ENCODE results near the gene KHDC3L. TPM values are rescaled to one million over a fixed set of nuclear protein-coding genes. Genes with fewer than 3 reads are reported as not detected.

KHDC3L gene, protein sequence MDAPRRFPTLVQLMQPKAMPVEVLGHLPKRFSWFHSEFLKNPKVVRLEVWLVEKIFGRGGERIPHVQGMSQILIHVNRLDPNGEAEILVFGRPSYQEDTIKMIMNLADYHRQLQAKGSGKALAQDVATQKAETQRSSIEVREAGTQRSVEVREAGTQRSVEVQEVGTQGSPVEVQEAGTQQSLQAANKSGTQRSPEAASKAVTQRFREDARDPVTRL
- total RNA-seq, result not detected
- polyA plus RNA-seq, result not detected

GRCh38 chr6:73362358-73362757 lies at the start of gene KHDC3L:
KHDC3L (plus strand) TSS chr6:73362658; CDS start chr6:73362730, 72 bp downstream.
- Histone ChIP-seq H3K27ac (ENCODE audit: low read depth) (no peak within 1 kb of the TSS), H3K4me3 (ENCODE audit: low read depth, low read length) (no peak within 1 kb of the TSS), H3K36me3 (ENCODE audit: insufficient read depth) (no peaks in the 10 kb centered on the region), H3K4me1 (ENCODE audit: insufficient read depth) (no peaks in the 10 kb centered on the region)
- DNase-seq (ENCODE audit: extremely low spot score), result no peak
- 91% methylated on average over 23 of the region's 23 CpGs for WGBS

DNA sequence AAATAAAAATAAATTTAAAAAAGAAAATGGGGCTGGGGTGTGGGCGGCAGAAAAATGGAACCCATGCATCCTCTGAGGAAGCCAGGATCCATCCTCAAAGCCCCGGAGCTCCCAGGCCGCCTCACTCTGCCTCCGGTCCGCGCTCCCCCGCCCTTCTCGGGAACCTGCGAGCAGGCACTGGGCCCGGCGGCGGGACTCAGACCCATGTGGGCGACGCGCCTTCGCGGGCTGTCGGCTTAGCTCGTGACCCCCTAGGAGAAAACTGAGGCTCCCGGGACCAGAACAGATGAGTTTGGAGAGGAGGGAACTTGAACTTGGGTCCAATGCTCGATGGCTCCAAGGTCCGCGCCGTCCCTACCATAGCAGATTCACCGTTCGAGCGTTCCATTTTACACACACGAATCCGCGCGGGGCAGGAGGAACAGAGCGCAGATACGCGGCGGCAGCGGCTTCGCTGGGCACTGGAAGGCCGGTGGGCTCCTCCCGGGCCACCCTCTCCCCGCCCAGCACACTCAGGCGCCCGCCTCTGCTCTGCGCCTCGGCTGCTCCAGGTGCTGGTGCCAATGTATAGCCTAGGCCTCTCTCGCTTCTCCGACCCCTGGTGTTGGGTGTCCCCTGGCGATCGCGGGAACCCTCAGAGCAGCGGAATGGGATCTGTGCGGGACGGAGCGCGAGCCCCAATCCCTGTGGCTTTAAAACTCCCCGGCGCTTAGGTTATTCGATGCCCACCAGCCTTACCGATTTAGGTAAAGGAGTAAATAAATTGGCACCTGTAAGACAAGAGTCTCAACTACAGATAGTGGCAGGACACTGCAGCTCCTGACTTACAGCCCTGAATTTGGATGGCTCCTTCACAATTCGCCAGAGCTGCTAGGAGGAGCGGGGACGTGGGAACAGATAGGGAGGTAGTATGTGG lies 47.6 kb upstream of the KHDC3L start:
- Histone ChIP-seq H3K4me1 (ENCODE audit: insufficient read depth) (no peaks in the 10 kb centered on the region), H3K4me3 (ENCODE audit: low read depth, low read length) (peak overlapping the region; percentile 25), H3K27ac (ENCODE audit: low read depth) (no peak overlapping the region), H3K36me3 (ENCODE audit: insufficient read depth) (no peaks in the 10 kb centered on the region)
- WGBS, result 14% methylated on average over 61 of the region's 61 CpGs
- DNase-seq (ENCODE audit: extremely low spot score), result no peak

- Histone ChIP-seq H3K4me3 (ENCODE audit: low read depth, low read length) (no peak overlapping the region), H3K27ac (ENCODE audit: low read depth) (no peak overlapping the region), H3K4me1 (ENCODE audit: insufficient read depth) (no peaks in the 10 kb centered on the region), H3K36me3 (ENCODE audit: insufficient read depth) (no peaks in the 10 kb centered on the region)
- DNase-seq (ENCODE audit: extremely low spot score), result no peak
- WGBS, result 96% methylated on average over 2 of the region's 2 CpGs
Observed at GRCh38 chr6:73323323-73323722, 39.1 kb upstream of the KHDC3L start.

DNA sequence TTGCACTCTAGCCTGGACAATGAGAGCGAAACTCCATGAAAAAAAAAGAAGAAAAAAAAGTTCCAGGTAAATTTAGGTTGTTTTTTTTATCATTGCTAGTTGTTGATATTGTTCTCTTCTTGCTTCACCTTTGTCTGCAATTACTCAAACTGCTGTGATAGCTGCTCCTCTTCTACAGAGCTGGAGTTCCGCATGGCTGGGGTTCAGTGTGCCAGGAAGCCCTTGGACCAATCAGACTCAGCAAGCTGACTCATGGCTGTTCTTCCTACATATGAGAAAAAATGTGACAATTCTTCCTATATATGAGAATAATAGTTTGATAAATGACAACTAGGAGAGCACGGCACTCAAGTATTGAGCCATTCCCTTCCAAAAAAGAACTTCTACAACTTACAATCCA lies 36.8 kb upstream of the KHDC3L start:
- WGBS, result 95% methylated on average over 3 of the region's 3 CpGs
- Histone ChIP-seq H3K27ac (ENCODE audit: low read depth) (no peak overlapping the region), H3K36me3 (ENCODE audit: insufficient read depth) (no peaks in the 10 kb centered on the region), H3K4me1 (ENCODE audit: insufficient read depth) (no peaks in the 10 kb centered on the region), H3K4me3 (ENCODE audit: low read depth, low read length) (no peak overlapping the region)
- DNase-seq (ENCODE audit: extremely low spot score), result no peak

GRCh38 chr6:73328790-73329189 lies 33.7 kb upstream of the KHDC3L start:
- H3K27ac ChIP-seq (ENCODE audit: low read depth), result no peak overlapping the region
- whole genome bisulfite sequencing, result 59% methylated on average over 3 of the region's 3 CpGs
- no peak overlapping the region for H3K4me3 ChIP-seq (ENCODE audit: low read depth, low read length)
- no peaks in the 10 kb centered on the region for H3K4me1 ChIP-seq (ENCODE audit: insufficient read depth)
- DNase-seq (ENCODE audit: extremely low spot score), result no peak
- no peaks in the 10 kb centered on the region for H3K36me3 ChIP-seq (ENCODE audit: insufficient read depth)

DNA sequence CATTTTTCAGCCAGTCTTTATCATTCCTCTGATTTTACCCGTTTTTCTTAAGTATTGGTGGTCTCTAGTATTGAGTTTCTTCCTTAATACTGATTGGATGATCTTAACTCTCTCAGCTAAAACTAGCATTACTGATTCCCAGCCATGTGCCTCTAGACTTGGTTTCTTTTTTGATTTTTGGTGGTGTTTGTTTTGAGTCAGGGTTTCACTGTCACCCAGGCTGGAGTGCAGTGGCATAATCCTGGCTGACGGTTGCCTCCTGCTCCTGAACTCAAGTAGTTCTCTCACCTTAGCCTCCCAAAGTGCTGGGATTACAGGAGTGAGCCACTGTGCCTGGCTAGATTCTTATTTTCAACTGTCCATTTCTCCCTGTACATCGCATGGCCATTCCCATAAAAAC lies 33.3 kb upstream of the KHDC3L start:
- Histone ChIP-seq H3K4me1 (ENCODE audit: insufficient read depth) (no peaks in the 10 kb centered on the region), H3K36me3 (ENCODE audit: insufficient read depth) (no peaks in the 10 kb centered on the region), H3K4me3 (ENCODE audit: low read depth, low read length) (no peak overlapping the region), H3K27ac (ENCODE audit: low read depth) (no peak overlapping the region)
- 64% methylated on average over 3 of the region's 3 CpGs for WGBS
- no peak for DNase-seq (ENCODE audit: extremely low spot score)

DNA sequence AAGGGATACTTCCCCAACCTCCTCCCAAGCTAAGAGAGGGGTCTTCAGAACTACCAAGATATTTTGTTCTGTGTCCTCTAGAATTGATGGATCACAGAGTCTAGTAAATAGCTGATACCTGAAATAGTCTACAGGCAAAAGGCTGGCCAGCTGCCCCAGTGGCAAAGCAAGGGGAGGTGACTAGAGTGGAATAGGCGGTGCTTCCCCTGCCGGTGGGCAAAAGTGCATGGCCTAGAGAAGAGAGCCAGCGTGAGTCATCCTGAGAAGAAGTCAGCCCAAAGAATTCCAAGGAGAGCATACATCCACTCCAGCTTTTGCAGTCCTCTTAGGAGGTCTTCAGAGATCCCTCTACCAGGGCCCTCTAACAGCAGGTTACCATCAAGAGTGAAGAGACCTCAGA lies 23.1 kb upstream of the KHDC3L start:
- 72% methylated on average over 3 of the region's 3 CpGs for WGBS
- H3K4me3 ChIP-seq (ENCODE audit: low read depth, low read length), result no peak overlapping the region

GRCh38 chr6:73340048-73340447 lies 22.4 kb upstream of the KHDC3L start:
- no peaks in the 10 kb centered on the region for H3K4me1 ChIP-seq (ENCODE audit: insufficient read depth)
- H3K4me3 ChIP-seq (ENCODE audit: low read depth, low read length), result no peak overlapping the region
- 48% methylated on average over 2 of the region's 2 CpGs for WGBS
- H3K27ac ChIP-seq (ENCODE audit: low read depth), result no peak overlapping the region
- no peak for DNase-seq (ENCODE audit: extremely low spot score)
- H3K36me3 ChIP-seq (ENCODE audit: insufficient read depth), result no peaks in the 10 kb centered on the region

More for the DNA sequence above, 23.1 kb upstream of the KHDC3L start:
- DNase-seq (ENCODE audit: extremely low spot score), result no peak
- Histone ChIP-seq H3K36me3 (ENCODE audit: insufficient read depth) (no peaks in the 10 kb centered on the region), H3K27ac (ENCODE audit: low read depth) (no peak overlapping the region), H3K4me1 (ENCODE audit: insufficient read depth) (no peaks in the 10 kb centered on the region)

DNA sequence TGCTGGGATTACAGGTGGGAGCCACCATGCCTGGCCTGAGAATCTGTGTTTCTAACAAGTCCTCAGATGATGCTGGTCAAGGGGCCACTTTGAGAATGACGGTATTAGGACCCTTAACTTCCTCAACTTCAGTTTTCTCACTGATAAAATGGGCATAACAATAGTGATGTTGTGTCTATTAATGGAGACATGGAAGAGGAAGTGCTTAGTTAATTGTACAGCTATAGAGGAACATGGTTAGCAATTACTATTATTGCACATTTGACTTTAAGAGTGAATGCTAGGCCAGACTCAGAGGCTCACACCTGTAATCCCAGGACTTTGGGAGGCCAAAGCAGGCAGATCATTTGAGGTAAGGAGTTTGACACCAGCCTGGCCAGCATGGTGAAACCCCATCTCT lies 21.1 kb upstream of the KHDC3L start:
- no peaks in the 10 kb centered on the region for H3K36me3 ChIP-seq (ENCODE audit: insufficient read depth)
- H3K4me3 ChIP-seq (ENCODE audit: low read depth, low read length), result no peak overlapping the region
- H3K27ac ChIP-seq (ENCODE audit: low read depth), result no peak overlapping the region
- WGBS, result 89% methylated on average over 1 of the region's 1 CpG
- no peak for DNase-seq (ENCODE audit: extremely low spot score)
- no peaks in the 10 kb centered on the region for H3K4me1 ChIP-seq (ENCODE audit: insufficient read depth)

DNA sequence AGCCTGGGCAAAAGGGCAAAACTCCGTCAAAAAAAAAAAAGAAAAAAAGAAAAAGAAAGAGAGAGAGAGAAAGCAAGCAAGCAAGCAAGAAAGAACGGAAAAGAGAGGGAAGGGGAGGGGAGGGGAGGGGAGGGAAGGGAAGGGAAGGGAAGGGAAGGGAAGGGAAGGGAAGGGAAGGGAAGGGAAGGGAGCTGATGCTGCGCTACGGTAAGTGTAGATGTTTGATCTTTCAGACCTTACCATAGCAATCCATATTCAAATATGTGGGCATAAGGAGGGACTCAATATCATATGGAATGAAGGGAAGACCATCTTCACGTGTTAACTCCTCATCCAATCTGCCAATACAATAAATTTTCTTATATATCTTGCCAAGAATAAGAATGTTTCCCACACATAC lies 20.3 kb upstream of the KHDC3L start:
- Histone ChIP-seq H3K36me3 (ENCODE audit: insufficient read depth) (no peaks in the 10 kb centered on the region), H3K4me3 (ENCODE audit: low read depth, low read length) (no peak overlapping the region), H3K4me1 (ENCODE audit: insufficient read depth) (no peaks in the 10 kb centered on the region), H3K27ac (ENCODE audit: low read depth) (no peak overlapping the region)
- no peak for DNase-seq (ENCODE audit: extremely low spot score)
- 84% methylated on average over 5 of the region's 5 CpGs for WGBS

DNA sequence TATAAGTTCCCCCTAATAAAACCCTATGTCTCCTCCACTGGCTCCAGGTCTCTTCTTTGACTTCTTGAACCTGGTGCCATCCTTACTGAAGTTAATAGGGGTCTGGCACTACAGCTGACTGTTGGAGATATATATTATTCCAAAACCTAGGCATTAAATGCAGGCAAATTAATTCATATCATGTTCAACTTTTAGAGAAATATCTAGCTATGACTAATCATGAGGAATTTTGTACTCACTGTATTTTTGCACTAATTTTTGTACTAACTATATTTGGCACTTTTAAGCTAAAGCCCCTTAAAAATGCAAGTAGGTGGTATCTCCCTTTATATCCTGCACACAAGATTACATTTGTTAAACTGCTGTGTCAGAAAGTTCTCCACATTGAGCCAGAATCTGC lies 19.3 kb upstream of the KHDC3L start:
- no peaks in the 10 kb centered on the region for H3K4me1 ChIP-seq (ENCODE audit: insufficient read depth)
- H3K4me3 ChIP-seq (ENCODE audit: low read depth, low read length), result no peak overlapping the region
- no peaks in the 10 kb centered on the region for H3K36me3 ChIP-seq (ENCODE audit: insufficient read depth)
- no peak overlapping the region for H3K27ac ChIP-seq (ENCODE audit: low read depth)
- no peak for DNase-seq (ENCODE audit: extremely low spot score)

- 59% methylated on average over 33 of the region's 33 CpGs for WGBS
- H3K27ac ChIP-seq (ENCODE audit: low read depth), result no peak overlapping the region
- H3K4me3 ChIP-seq (ENCODE audit: low read depth, low read length), result no peak overlapping the region
- H3K36me3 ChIP-seq (ENCODE audit: insufficient read depth), result no peaks in the 10 kb centered on the region
- H3K4me1 ChIP-seq (ENCODE audit: insufficient read depth), result no peaks in the 10 kb centered on the region
- DNase-seq (ENCODE audit: extremely low spot score), result no peak
Observed at GRCh38 chr6:73348550-73349204, 13.8 kb upstream of the KHDC3L start.

DNA sequence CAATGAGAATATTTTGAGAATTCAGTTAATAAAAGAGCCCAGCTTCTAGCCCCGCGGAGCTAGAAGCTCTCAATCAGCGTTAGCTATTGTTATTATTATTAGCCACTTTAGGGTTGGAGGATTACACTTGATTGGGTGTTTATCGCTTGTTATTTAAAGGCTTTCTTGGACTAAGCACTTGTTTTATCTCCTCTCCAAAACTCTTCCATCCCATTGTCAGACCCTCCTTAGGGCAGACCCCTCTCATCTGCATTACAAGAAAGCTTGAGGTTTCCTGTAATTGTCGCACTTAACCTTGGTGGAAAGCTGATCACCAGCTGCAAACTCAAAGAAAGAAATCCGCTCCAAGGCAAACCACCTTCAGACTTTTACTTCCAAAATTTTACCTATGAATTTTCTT lies 13.1 kb upstream of the KHDC3L start:
- 43% methylated on average over 6 of the region's 6 CpGs for WGBS

More for the DNA sequence above, 13.1 kb upstream of the KHDC3L start:
- Histone ChIP-seq H3K36me3 (ENCODE audit: insufficient read depth) (no peaks in the 10 kb centered on the region), H3K27ac (ENCODE audit: low read depth) (no peak overlapping the region), H3K4me1 (ENCODE audit: insufficient read depth) (no peaks in the 10 kb centered on the region), H3K4me3 (ENCODE audit: low read depth, low read length) (no peak overlapping the region)
- DNase-seq (ENCODE audit: extremely low spot score), result no peak
